ENCODE results near the gene GCLC.

The GCLC gene

DNA sequence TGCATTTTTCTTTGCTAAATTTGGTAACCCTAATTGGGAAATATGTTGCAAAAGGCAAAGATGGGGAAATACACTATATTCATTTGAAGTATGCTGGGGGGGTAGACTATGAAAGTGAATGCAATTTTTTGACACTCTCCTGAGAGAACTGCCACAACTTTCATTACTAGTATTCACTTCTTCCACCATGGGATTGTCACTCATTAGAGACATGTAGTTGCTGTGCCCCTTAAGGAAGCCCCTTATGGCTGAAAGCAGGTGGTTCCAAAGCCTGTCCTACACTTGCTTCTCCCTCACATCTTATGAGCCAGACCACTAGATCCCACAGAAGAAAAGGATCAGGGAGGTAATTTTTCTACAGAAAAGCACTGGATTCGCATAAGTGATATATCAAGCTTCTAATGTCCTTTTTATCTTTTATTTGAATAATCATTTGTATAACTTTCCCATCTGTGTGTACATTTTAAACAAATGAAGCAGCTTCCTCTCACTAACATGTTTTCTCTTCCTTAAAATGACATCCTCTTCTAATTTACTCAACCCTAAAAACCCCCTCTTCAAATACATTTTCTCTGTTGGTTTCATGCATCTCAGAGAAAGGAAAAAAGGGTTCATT is 83.8 kb downstream of the GCLC start:
- no peaks in the 10 kb centered on the region for H3K27me3 Mint-ChIP-seq (ENCODE audit: low read depth)
- no peak overlapping the region for H3K27ac Mint-ChIP-seq
- no peaks in the 10 kb centered on the region for H3K4me1 Mint-ChIP-seq
- H3K36me3 Mint-ChIP-seq (ENCODE audit: low read depth) = no peaks in the 10 kb centered on the region
- TF ChIP-seq, protein P1, sequence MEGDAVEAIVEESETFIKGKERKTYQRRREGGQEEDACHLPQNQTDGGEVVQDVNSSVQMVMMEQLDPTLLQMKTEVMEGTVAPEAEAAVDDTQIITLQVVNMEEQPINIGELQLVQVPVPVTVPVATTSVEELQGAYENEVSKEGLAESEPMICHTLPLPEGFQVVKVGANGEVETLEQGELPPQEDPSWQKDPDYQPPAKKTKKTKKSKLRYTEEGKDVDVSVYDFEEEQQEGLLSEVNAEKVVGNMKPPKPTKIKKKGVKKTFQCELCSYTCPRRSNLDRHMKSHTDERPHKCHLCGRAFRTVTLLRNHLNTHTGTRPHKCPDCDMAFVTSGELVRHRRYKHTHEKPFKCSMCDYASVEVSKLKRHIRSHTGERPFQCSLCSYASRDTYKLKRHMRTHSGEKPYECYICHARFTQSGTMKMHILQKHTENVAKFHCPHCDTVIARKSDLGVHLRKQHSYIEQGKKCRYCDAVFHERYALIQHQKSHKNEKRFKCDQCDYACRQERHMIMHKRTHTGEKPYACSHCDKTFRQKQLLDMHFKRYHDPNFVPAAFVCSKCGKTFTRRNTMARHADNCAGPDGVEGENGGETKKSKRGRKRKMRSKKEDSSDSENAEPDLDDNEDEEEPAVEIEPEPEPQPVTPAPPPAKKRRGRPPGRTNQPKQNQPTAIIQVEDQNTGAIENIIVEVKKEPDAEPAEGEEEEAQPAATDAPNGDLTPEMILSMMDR (IDR thresholded peaks at IDR 0.05; ENCODE audit: unreplicated experiment in 3 of 3) = no peak
- H3K9me3 Mint-ChIP-seq = peaks cover 4% of the 10 kb centered on the region
- no peak overlapping the region for H3K4me3 Mint-ChIP-seq

DNA sequence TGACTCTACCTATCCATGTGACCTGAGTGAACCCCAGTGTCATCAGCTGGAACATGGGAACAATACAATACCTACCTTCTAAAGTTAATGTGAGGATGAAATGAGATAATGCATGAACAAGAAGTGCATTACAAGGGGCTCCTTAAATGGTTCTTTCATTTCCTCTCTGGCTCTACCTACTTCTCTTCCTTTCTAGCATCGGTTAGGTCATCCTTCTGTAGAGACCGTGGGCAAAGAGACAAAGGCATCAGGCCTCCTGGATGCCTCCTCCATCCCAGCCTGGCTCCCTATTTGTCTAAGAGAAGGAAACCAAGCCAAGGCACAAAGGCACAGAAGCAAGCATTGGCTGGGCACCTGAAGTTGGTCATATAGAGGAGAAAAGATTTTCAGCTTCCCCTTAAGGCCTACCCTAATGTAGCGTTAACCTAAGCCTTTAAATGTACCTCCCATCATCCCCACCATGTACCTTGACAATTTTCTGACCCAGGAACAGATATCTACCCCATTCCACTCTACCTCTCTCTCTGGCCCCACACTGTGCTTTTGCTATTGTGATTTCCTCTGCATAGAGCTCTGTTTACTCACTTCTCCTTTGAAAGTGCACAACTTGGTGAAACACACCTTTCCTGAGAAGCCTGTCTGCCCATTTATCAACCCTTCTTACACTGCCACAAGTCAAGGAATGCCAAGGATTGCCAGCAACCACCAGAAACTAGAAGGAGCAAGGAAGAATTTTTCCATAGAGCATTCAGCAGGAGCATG is 86.6 kb downstream of the GCLC start:
- Mint-ChIP-seq H3K9me3 (peaks cover 6% of the 10 kb centered on the region), H3K4me1 (no peaks in the 10 kb centered on the region), H3K36me3 (ENCODE audit: low read depth) (no peaks in the 10 kb centered on the region), H3K27me3 (ENCODE audit: low read depth) (no peaks in the 10 kb centered on the region), H3K27ac (no peak overlapping the region), H3K4me3 (no peak overlapping the region)
- TF ChIP-seq, protein P1 (IDR thresholded peaks at IDR 0.05; ENCODE audit: unreplicated experiment in 3 of 3) = no peak

DNA sequence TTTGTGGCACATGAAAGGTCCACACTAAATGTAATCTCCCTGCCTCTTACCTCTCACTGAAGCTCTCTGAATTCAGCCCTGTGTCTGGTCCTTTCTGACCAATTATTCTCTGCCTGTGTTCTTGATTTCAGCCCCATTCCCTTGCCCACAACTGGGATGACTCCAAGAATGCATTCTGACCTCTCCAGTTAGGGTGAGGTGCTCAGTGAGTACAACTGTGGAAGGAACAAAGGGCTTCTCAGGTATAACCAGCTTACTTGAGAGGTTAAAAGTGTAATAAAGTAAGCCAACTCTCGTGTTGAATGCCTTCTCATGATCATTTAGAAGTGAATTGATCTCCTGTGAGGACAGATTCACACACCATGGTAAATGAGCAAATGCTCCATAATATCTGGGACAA is 88.1 kb downstream of the GCLC start:
- peaks cover 6% of the 10 kb centered on the region for H3K9me3 Mint-ChIP-seq
- no peaks in the 10 kb centered on the region for H3K36me3 Mint-ChIP-seq (ENCODE audit: low read depth)
- TF ChIP-seq, protein P1 (IDR thresholded peaks at IDR 0.05; ENCODE audit: unreplicated experiment in 3 of 3) = no peak
- no peaks in the 10 kb centered on the region for H3K4me1 Mint-ChIP-seq
- no peak overlapping the region for H3K4me3 Mint-ChIP-seq
- no peak overlapping the region for H3K27ac Mint-ChIP-seq
- H3K27me3 Mint-ChIP-seq (ENCODE audit: low read depth) = no peaks in the 10 kb centered on the region

DNA sequence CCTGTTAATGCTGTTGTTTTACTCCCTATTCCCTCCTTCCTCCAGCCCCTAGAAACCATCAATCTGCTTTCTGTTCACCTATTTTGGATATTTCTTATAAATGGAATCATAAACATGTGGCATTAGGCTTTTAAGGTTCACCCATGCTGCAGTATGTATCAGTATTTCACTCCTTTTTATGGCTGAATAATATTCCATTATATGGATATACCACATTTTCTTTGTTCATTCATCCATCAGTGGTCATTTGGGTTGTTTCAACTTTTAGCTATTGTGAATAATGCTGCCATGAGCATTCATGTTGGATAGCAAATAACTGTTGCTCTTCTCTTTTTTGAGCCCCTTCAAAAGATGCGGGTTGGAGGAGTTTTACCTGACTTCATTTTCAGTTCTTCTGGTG is 89.2 kb downstream of the GCLC start:
- TF ChIP-seq, protein P1 (IDR thresholded peaks at IDR 0.05; ENCODE audit: unreplicated experiment in 3 of 3) = no peak
- Mint-ChIP-seq H3K27ac (no peak overlapping the region), H3K9me3 (peaks cover 13% of the 10 kb centered on the region), H3K4me1 (no peaks in the 10 kb centered on the region), H3K36me3 (ENCODE audit: low read depth) (no peaks in the 10 kb centered on the region), H3K27me3 (ENCODE audit: low read depth) (no peaks in the 10 kb centered on the region), H3K4me3 (no peak overlapping the region)

DNA sequence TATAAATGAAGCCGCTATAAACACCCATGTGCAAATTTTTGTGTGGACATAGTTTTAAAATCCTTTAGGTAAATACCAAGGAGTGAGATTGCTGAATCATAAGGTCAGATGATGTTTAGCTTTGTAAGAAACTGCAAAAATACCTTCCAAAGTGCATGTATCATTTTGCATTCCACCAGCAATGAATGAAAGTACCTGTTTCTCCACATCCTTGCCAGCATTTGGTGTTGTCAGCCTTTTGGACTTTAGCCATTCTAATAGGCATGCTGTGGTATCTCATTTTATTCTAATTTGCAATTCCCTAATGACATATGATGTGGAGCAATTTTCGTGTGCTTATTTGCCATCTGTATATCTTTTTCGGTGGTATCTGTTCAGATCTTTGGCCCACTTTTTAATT is 93.7 kb downstream of the GCLC start:
- TF ChIP-seq, protein P1 (IDR thresholded peaks at IDR 0.05; ENCODE audit: unreplicated experiment in 3 of 3) = no peak
- H3K27me3 Mint-ChIP-seq (ENCODE audit: low read depth) = no peaks in the 10 kb centered on the region
- H3K36me3 Mint-ChIP-seq (ENCODE audit: low read depth) = no peaks in the 10 kb centered on the region
- H3K4me1 Mint-ChIP-seq = no peaks in the 10 kb centered on the region
- H3K4me3 Mint-ChIP-seq = no peak overlapping the region
- H3K27ac Mint-ChIP-seq = no peak overlapping the region
- peaks cover 17% of the 10 kb centered on the region for H3K9me3 Mint-ChIP-seq

DNA sequence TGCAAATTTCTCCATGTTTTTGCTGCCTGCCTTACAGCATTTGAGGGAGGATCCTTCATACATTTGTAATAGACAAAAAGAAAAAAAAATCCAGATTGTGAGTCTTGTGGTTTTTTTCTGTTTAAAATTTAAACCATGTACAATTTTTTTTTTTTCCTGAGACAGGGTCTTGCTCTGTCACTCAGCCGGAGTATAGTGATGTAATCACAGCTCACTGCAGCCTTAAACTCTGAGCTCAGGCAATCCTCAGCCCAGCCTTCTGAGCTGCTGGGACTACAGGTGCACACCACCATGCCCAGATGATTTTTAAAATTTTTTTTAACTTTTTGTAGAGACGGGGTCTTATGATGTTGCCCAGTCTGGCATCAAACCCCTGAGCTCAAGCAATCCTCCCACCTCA is 97.0 kb downstream of the GCLC start:
- Mint-ChIP-seq H3K4me1 (no peaks in the 10 kb centered on the region), H3K4me3 (no peak overlapping the region), H3K36me3 (ENCODE audit: low read depth) (no peaks in the 10 kb centered on the region), H3K27me3 (ENCODE audit: low read depth) (no peaks in the 10 kb centered on the region), H3K9me3 (peaks cover 15% of the 10 kb centered on the region), H3K27ac (no peak overlapping the region)
- TF ChIP-seq, protein P1 (IDR thresholded peaks at IDR 0.05; ENCODE audit: unreplicated experiment in 3 of 3) = no peak

Measured in nephron (organoid).